ENCODE results near the gene FNBP1.

GRCh38 chr9:130089141-130089540, 46.2 kb upstream of the FNBP1 start:
- TF ChIP-seq POLR2A (IDR thresholded peaks at IDR 0.05) (no peak), CTCF (IDR thresholded peaks at IDR 0.05 in 4 of 5, conservative IDR thresholded peaks at IDR 0.05 in 1 of 5) (no peak)
